Effector memory CD4-positive, alpha-beta T cell (primary cell): ENCODE results near the gene MS4A4E.
"Not testable (repeated sequence)": the region's sequence is repeated elsewhere in the genome, so short reads cannot be mapped to it uniquely, and the experiment has no call there.

Experiments used
- DNase-seq, 3 donors: peaks; one replicate each; pipeline ENCODE4 v3.0.0-alpha.2; 2020
- H3K27ac ChIP-seq: 2 replicates; pipeline ENCODE4 v1.7.0; 2013; ENCODE audit warnings: mild to moderate bottlenecking, low read length, moderate library complexity; ENCODE audit not compliant: insufficient read depth, poor library complexity, severe bottlenecking
- H3K27me3 ChIP-seq: replicated peaks from 2 replicates; pipeline ENCODE4 v1.7.0; 2013; ENCODE audit warnings: mild to moderate bottlenecking, low read length; ENCODE audit not compliant: insufficient read depth, control insufficient read depth, poor library complexity, severe bottlenecking
- H3K36me3 ChIP-seq: 2 replicates; pipeline ENCODE4 v1.7.0; 2013; ENCODE audit warnings: mild to moderate bottlenecking, low read length, moderate library complexity; ENCODE audit not compliant: control insufficient read depth, insufficient read depth
- H3K4me1 ChIP-seq: 2 replicates; pipeline ENCODE4 v1.7.0; 2013; ENCODE audit warnings: low read length, mild to moderate bottlenecking; ENCODE audit not compliant: control insufficient read depth, insufficient read depth, poor library complexity, severe bottlenecking
- H3K4me3 ChIP-seq: 2 replicates; pipeline ENCODE4 v1.7.0; 2013; ENCODE audit warnings: low read length, low read depth, mild to moderate bottlenecking; ENCODE audit not compliant: insufficient read depth, poor library complexity, severe bottlenecking
- H3K9me3 ChIP-seq: 2 replicates; pipeline ENCODE4 v1.7.0; 2013; ENCODE audit warnings: mild to moderate bottlenecking, low read length, moderate library complexity; ENCODE audit not compliant: control insufficient read depth

MS4A4E gene

GRCh38 chr11:60161766-60162165 lies 81.2 kb downstream of the MS4A4E start:
- Histone ChIP-seq H3K27ac (no peak overlapping the region), H3K36me3 (no peaks in the 10 kb centered on the region), H3K9me3 (no peaks in the 10 kb centered on the region), H3K4me1 (no peaks in the 10 kb centered on the region), H3K4me3 (no peak overlapping the region), H3K27me3 (no peaks in the 10 kb centered on the region)
- no peak for DNase-seq

- no peak for DNase-seq
- H3K9me3 ChIP-seq: no peaks in the 10 kb centered on the region
- no peaks in the 10 kb centered on the region for H3K36me3 ChIP-seq
- no peak overlapping the region for H3K27ac ChIP-seq
- H3K4me1 ChIP-seq: no peaks in the 10 kb centered on the region
- H3K27me3 ChIP-seq: no peaks in the 10 kb centered on the region
- H3K4me3 ChIP-seq: no peak overlapping the region
These were observed 81.8 kb downstream of the MS4A4E start for GRCh38 chr11:60161107-60161506.

GRCh38 chr11:60159868-60160267 lies 83.1 kb downstream of the MS4A4E start:
- no peak overlapping the region for H3K4me3 ChIP-seq
- H3K36me3 ChIP-seq: no peaks in the 10 kb centered on the region
- H3K27ac ChIP-seq: no peak overlapping the region
- H3K9me3 ChIP-seq: no peaks in the 10 kb centered on the region
- DNase-seq: no peak
- no peaks in the 10 kb centered on the region for H3K27me3 ChIP-seq
- H3K4me1 ChIP-seq: no peaks in the 10 kb centered on the region

- no peak for DNase-seq
- no peak overlapping the region for H3K4me3 ChIP-seq
- no peak overlapping the region for H3K27ac ChIP-seq
- H3K9me3 ChIP-seq: no peaks in the 10 kb centered on the region
- H3K4me1 ChIP-seq: no peaks in the 10 kb centered on the region
- H3K36me3 ChIP-seq: no peaks in the 10 kb centered on the region
- H3K27me3 ChIP-seq: no peaks in the 10 kb centered on the region
These were observed 83.7 kb downstream of the MS4A4E start for GRCh38 chr11:60159284-60159683.

- no peaks in the 10 kb centered on the region for H3K4me1 ChIP-seq
- no peaks in the 10 kb centered on the region for H3K27me3 ChIP-seq
- H3K36me3 ChIP-seq: no peaks in the 10 kb centered on the region
- H3K9me3 ChIP-seq: no peaks in the 10 kb centered on the region
- H3K27ac ChIP-seq: no peak overlapping the region
- DNase-seq: no peak
- H3K4me3 ChIP-seq: no peak overlapping the region
These were observed 84.3 kb downstream of the MS4A4E start for GRCh38 chr11:60158636-60159035.

GRCh38 chr11:60155931-60156330 lies 87.0 kb downstream of the MS4A4E start:
- no peak for DNase-seq
- H3K9me3 ChIP-seq: no peaks in the 10 kb centered on the region
- no peaks in the 10 kb centered on the region for H3K4me1 ChIP-seq
- H3K4me3 ChIP-seq: no peak overlapping the region
- no peaks in the 10 kb centered on the region for H3K36me3 ChIP-seq
- no peak overlapping the region for H3K27ac ChIP-seq
- no peaks in the 10 kb centered on the region for H3K27me3 ChIP-seq

- not testable (repeated sequence) for H3K36me3 ChIP-seq, H3K4me1 ChIP-seq, H3K27me3 ChIP-seq, H3K4me3 ChIP-seq, H3K9me3 ChIP-seq, H3K27ac ChIP-seq, DNase-seq
These were observed 90.2 kb downstream of the MS4A4E start for GRCh38 chr11:60152727-60153126.

- Histone ChIP-seq H3K4me1 (no peaks in the 10 kb centered on the region), H3K9me3 (no peaks in the 10 kb centered on the region), H3K27me3 (no peaks in the 10 kb centered on the region), H3K27ac (no peak overlapping the region), H3K36me3 (no peaks in the 10 kb centered on the region), H3K4me3 (no peak overlapping the region)
- no peak for DNase-seq
These were observed 92.7 kb downstream of the MS4A4E start for GRCh38 chr11:60150279-60150678.
